Ascending aorta (tissue), 2 donors: ENCODE data around the gene SLC49A4. TPM values are rescaled to one million over a fixed set of nuclear protein-coding genes. Genes with fewer than 3 reads are reported as not detected.

Experiments
- DNase-seq, 2 donors: peaks; one replicate each; pipeline ENCODE4 v3.0.0-alpha.2; 2019; ENCODE audit warnings: low spot score in 2 of 2
- H3K27ac ChIP-seq, 2 donors: fragments of 200-600 bp; sonication (generic); one replicate each; pipeline ENCODE4 v1.5.1; 2016 to 2017; ENCODE audit warnings: mild to moderate bottlenecking in 1 of 2
- H3K27me3 ChIP-seq: fragments of 200-600 bp; sonication (generic); one replicate; pipeline ENCODE4 v1.5.1; 2017
- H3K36me3 ChIP-seq, 2 donors: fragments of 200-600 bp; sonication (generic); one replicate each; pipeline ENCODE4 v1.5.1; 2016
- H3K4me1 ChIP-seq, 2 donors: fragments of 200-600 bp; sonication (generic); one replicate each; pipeline ENCODE4 v1.5.1; 2016 to 2017; ENCODE audit warnings: mild to moderate bottlenecking in 1 of 2
- H3K4me3 ChIP-seq, 2 donors: fragments of 200-600 bp; sonication (generic); one replicate each; pipeline ENCODE4 v1.5.1; 2016 to 2017; ENCODE audit warnings: mild to moderate bottlenecking in 1 of 2
- H3K9me3 ChIP-seq, 2 donors: fragments of 200-600 bp; sonication (generic); one replicate each; pipeline ENCODE4 v1.5.1; 2016
- intact Hi-C: fragments of 100-400 bp; cut with DNase I; formaldehyde crosslinking; loops from one replicate; pipeline ENCODE4 v1.15.1; 2023
- total RNA-seq: library from RNA; depleted of rRNA; stranded (reverse); fragments of >200 nt; gene quantifications from one replicate; pipeline ENCODE4 v1.1.0, GENCODE V29; 2016
- TF ChIP-seq, protein P1 (sequence below), 3 experiments: fragments of 200-600 bp in 2 of 3; fragments of 450-650 bp in 1 of 3; sonication (generic) in 2 of 3; IDR thresholded peaks; one replicate each; pipeline ENCODE4 v1.5.1; 2016 to 2019; ENCODE audit warnings: antibody characterized with exemption in 3 of 3, mild to moderate bottlenecking in 1 of 3, moderate library complexity in 1 of 3

SLC49A4 gene
- total RNA-seq, 1 donor from 2014 or later, result 3.2 TPM

DNA sequence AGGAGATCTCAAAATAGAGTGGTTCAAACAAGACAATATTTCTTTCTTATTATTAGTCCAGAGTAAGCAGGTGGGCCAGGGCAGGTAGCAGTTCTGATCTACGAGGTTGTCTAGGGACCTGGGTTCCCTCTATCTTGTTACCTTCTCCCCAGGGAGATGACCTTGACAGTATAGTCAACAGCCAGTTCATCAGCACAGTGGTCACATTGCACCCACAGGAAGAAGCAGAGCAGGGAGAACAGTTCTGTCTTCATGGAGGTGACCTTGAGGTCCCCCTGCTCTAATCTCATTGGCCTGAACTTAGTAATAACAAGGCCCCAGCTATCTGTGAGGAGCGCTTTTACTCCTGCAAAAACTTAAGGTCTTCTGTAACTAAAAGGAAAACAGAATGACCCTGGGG lies 21.7 kb downstream of the SLC49A4 start:
- Histone ChIP-seq H3K4me3 (no peak overlapping the region), H3K9me3 (no peaks in the 10 kb centered on the region), H3K36me3 (peaks cover 6 to 9% of the 10 kb centered on the region in 2 donors), H3K4me1 (peaks cover 0 to 3% of the 10 kb centered on the region in 2 donors), H3K27ac (no peak overlapping the region), H3K27me3 (no peaks in the 10 kb centered on the region)
- TF ChIP-seq, protein P1, sequence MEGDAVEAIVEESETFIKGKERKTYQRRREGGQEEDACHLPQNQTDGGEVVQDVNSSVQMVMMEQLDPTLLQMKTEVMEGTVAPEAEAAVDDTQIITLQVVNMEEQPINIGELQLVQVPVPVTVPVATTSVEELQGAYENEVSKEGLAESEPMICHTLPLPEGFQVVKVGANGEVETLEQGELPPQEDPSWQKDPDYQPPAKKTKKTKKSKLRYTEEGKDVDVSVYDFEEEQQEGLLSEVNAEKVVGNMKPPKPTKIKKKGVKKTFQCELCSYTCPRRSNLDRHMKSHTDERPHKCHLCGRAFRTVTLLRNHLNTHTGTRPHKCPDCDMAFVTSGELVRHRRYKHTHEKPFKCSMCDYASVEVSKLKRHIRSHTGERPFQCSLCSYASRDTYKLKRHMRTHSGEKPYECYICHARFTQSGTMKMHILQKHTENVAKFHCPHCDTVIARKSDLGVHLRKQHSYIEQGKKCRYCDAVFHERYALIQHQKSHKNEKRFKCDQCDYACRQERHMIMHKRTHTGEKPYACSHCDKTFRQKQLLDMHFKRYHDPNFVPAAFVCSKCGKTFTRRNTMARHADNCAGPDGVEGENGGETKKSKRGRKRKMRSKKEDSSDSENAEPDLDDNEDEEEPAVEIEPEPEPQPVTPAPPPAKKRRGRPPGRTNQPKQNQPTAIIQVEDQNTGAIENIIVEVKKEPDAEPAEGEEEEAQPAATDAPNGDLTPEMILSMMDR (IDR thresholded peaks at IDR 0.05), result no peak
- intact Hi-C loops, result no loop called here
- DNase-seq, result no peak

DNA sequence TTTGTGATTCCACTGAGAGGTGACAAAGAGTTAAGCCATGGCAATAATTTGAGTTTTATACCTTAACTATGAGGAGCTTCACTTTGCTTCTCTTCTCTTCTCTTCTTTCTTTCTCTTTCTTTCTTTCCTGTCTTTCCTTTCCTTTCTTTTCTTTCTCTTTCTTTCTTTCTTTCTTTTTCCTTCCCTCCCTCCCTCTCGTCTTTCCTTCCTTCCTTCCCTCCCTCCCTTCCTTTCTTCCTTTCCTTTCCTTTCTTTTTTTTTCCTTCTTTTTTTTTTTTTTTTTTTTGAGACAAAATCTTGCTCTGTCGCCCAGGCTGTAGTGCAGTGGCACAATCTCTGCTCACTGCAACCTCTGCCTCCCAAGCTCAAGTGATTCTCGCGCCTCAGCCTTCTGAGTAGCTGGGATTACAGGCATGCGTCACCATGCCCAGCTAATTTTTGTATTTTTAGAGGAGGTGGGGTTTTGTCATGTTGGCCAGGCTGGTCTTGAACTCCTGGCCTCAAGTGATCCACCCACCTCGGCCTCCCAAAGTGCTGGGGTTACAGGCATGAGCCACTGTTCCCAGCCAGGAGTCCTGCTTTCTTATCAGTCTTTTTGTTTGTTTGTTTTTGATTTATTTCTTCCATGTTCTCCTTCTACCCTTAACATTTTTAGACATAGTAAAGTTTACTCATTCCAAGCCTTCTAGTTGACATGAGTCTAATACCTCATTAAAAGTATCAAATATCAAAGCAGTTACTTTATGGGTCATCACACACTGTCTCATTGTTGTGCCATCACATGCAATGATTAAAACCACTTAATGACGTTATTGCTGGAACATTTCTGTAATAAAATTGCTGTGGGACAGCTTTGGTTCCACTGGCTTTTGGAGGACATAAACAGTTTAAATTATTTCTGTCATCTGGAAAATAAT lies 29.9 kb downstream of the SLC49A4 start:
- Histone ChIP-seq H3K27ac (no peak overlapping the region), H3K9me3 (no peaks in the 10 kb centered on the region), H3K36me3 (peaks cover 15 to 30% of the 10 kb centered on the region in 2 donors), H3K4me1 (no peaks in the 10 kb centered on the region), H3K4me3 (no peak overlapping the region), H3K27me3 (no peaks in the 10 kb centered on the region)
- intact Hi-C loops, result no loop called here
- no peak for DNase-seq
- TF ChIP-seq, protein P1 (IDR thresholded peaks at IDR 0.05), result no peak

DNA sequence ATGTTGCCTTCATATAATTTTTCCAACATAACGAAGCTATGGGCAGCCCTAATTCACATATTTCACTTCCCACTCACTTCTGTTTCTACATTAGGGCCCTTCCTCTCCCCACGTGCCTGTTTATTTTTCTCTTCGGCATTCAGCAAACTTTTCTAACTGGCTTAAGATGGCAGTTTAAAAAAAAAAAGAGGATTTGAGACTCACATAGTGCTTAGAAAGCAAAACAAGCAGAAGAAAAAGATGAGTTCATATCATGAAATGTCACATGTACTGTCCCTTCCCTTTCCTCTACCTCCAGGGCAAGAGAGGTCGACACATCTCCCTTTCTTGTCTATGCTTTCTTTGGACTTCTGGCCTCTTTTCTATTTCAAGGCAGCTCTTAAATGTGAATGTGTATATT lies 30.6 kb downstream of the SLC49A4 start:
- DNase-seq, result no peak
- Histone ChIP-seq H3K27ac (no peak overlapping the region), H3K4me1 (no peaks in the 10 kb centered on the region), H3K9me3 (no peaks in the 10 kb centered on the region), H3K36me3 (peaks cover 14 to 30% of the 10 kb centered on the region in 2 donors), H3K4me3 (no peak overlapping the region), H3K27me3 (no peaks in the 10 kb centered on the region)
- TF ChIP-seq, protein P1 (IDR thresholded peaks at IDR 0.05), result no peak
- intact Hi-C loops, result no loop called here

DNA sequence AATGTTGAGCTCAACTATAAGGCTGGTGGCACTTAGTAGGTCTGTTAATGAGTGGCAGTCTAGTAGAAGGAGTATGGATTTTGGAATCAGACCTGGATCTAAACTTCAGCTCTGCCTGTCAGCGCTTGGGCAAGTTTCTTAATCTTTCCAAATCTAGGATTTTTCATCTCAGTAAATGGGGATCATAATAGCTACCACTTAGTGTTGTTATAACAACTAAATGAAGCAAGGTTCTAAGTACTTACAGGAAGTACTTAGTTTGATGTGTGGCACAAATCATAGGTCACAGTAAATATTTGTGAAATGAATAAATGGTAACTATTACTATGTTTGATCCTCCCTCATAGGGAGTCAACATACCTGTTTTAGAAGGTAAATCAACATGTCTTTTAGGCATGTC lies 31.4 kb downstream of the SLC49A4 start:
- Histone ChIP-seq H3K9me3 (no peaks in the 10 kb centered on the region), H3K27me3 (no peaks in the 10 kb centered on the region), H3K4me3 (no peak overlapping the region), H3K36me3 (peaks cover 10 to 30% of the 10 kb centered on the region in 2 donors), H3K4me1 (no peaks in the 10 kb centered on the region), H3K27ac (no peak overlapping the region)
- DNase-seq, result no peak
- TF ChIP-seq, protein P1 (IDR thresholded peaks at IDR 0.05), result no peak
- intact Hi-C loops, result no loop called here

DNA sequence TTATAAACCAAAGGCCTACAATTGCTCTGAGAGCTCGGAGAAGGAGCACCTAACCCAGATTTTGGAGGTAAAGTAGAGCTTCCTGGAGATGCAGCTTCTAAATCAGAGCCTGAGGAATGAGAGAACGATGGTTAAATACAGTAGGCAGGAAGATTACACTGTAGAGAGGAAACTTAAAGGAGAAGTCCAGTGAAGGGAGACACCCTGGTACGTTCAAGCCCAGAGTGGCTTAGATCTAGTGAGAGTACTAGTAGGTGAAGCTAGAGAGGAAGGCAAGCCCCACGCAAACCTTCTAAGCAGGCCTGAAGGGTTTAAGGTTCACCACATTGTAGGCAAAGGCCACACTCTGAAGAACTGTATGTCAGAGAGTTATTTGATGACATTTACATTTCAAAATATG lies 33.4 kb downstream of the SLC49A4 start:
- intact Hi-C loops, result no loop called here
- DNase-seq, result no peak
- Histone ChIP-seq H3K9me3 (no peaks in the 10 kb centered on the region), H3K4me3 (no peak overlapping the region), H3K27me3 (no peaks in the 10 kb centered on the region), H3K27ac (no peak overlapping the region), H3K36me3 (peaks cover 6 to 30% of the 10 kb centered on the region in 2 donors), H3K4me1 (no peaks in the 10 kb centered on the region)
- TF ChIP-seq, protein P1 (IDR thresholded peaks at IDR 0.05), result no peak
